Choroid plexus epithelial cell (primary cell): ENCODE data around the gene FOXP1.

Experiments used
- DNase-seq: peaks from one replicate; pipeline ENCODE4 v3.0.0-alpha.2; 2010; ENCODE audit warnings: low read depth
- H3K4me3 ChIP-seq: 2 replicates; pipeline ENCODE4 v1.5.1; 2011; ENCODE audit warnings: low read depth, mild to moderate bottlenecking, control low read depth, low read length, moderate library complexity
- CTCF ChIP-seq: conservative IDR thresholded peaks from 2 replicates; pipeline ENCODE4 v1.5.1; 2011; ENCODE audit warnings: low read depth, mild to moderate bottlenecking, control low read depth, inconsistent platforms, low read length, moderate library complexity

The FOXP1 gene

GRCh38 chr3:71307991-71308697, 275.4 kb downstream of the FOXP1 start:
- peak; percentile 61 for DNase-seq
- H3K4me3 ChIP-seq = no peak overlapping the region
- no peak for TF ChIP-seq CTCF

- TF ChIP-seq CTCF = peak; percentile 16
- peak overlapping the region; percentile 48 for H3K4me3 ChIP-seq
- DNase-seq = peak; percentile 59
Measured at GRCh38 chr3:71305231-71306206, 278.0 kb downstream of the FOXP1 start.

GRCh38 chr3:71304684-71305083, 278.8 kb downstream of the FOXP1 start:
- DNase-seq = peak; percentile 82
- peak; percentile 69 for TF ChIP-seq CTCF
- H3K4me3 ChIP-seq = peak overlapping the region; percentile 48

GRCh38 chr3:71304247-71304646, 279.3 kb downstream of the FOXP1 start:
- no peak overlapping the region for H3K4me3 ChIP-seq
- no peak for DNase-seq
- TF ChIP-seq CTCF = no peak

GRCh38 chr3:71303627-71304200, 279.8 kb downstream of the FOXP1 start:
- no peak for TF ChIP-seq CTCF
- H3K4me3 ChIP-seq = no peak overlapping the region
- peak; percentile 38 for DNase-seq

GRCh38 chr3:71302604-71303003, 280.9 kb downstream of the FOXP1 start:
- DNase-seq = no peak
- H3K4me3 ChIP-seq = no peak overlapping the region
- TF ChIP-seq CTCF = no peak
